ENCODE results near the gene CLASRP. TPM values are rescaled to one million over a fixed set of nuclear protein-coding genes. Genes with fewer than 3 reads are reported as not detected.

The CLASRP gene
- total RNA-seq, 2 donors from 2014 or later: 67.1 to 90.3 TPM

DNA sequence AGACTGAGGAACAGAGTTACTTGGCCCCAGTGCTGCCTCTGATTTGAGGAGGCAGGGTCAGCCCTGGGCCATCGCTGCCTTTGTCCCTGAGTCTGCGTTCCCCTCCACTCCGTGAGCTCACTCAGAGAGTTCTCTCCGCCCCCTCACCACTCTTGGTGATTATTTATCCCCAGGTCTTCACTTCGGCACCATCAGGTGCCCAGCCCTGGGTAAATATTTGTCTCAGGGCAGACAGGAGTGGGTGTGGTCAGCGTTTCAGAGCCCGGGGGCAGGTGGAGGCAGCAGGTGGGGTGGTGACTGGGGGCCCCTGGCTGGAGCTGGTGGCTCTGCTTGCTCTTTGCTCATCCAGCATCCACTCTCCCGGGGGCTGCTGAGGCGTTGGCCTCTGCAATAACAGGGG is 74.8 kb downstream of the CLASRP start:
- H3K27ac ChIP-seq (ENCODE audit: low read depth, low read length): no peak overlapping the region
- H3K9me3 Mint-ChIP-seq: no peaks in the 10 kb centered on the region
- WGBS, 2 experiments (ENCODE audit: insufficient coverage in 1 of 2, insufficient read length in 1 of 2): 75 to 80% methylated on average over 6 to 9 of the region's 9 CpGs
- peaks cover 3% of the 10 kb centered on the region for H3K36me3 ChIP-seq (ENCODE audit: control insufficient read depth, insufficient read depth, low read length)
- DNase-seq: no peak
- no peak overlapping the region for H3K9ac ChIP-seq (ENCODE audit: extremely low read depth, low read length, poor library complexity, severe bottlenecking)
- no peak overlapping the region for H3K27ac Mint-ChIP-seq
- TF ChIP-seq CTCF (conservative IDR thresholded peaks at IDR 0.05): no peak
- no peak overlapping the region for H3K4me3 Mint-ChIP-seq
- no peaks in the 10 kb centered on the region for H3K27me3 Mint-ChIP-seq (ENCODE audit: insufficient read depth)
- H3K36me3 Mint-ChIP-seq (ENCODE audit: low read depth): peaks cover 2% of the 10 kb centered on the region
- H3K27me3 ChIP-seq (ENCODE audit: control insufficient read depth, insufficient read depth, low read length, poor library complexity, severe bottlenecking): no peaks in the 10 kb centered on the region
- no peaks in the 10 kb centered on the region for H3K9me3 ChIP-seq (ENCODE audit: control insufficient read depth, low read length)
- H3K4me1 ChIP-seq (ENCODE audit: control insufficient read depth, insufficient read depth, low read length): peaks cover 5% of the 10 kb centered on the region
- H3K4me3 ChIP-seq (ENCODE audit: low read length): no peak overlapping the region
- peaks cover 23% of the 10 kb centered on the region for H3K4me1 Mint-ChIP-seq

- Histone ChIP-seq H3K27me3 (ENCODE audit: control insufficient read depth, insufficient read depth, low read length, poor library complexity, severe bottlenecking) (no peaks in the 10 kb centered on the region), H3K4me3 (ENCODE audit: low read length) (no peak overlapping the region), H3K4me1 (ENCODE audit: control insufficient read depth, insufficient read depth, low read length) (peaks cover 5% of the 10 kb centered on the region), H3K9ac (ENCODE audit: extremely low read depth, low read length, poor library complexity, severe bottlenecking) (no peak overlapping the region), H3K27ac (ENCODE audit: low read depth, low read length) (no peak overlapping the region), H3K36me3 (ENCODE audit: control insufficient read depth, insufficient read depth, low read length) (no peaks in the 10 kb centered on the region), H3K9me3 (ENCODE audit: control insufficient read depth, low read length) (no peaks in the 10 kb centered on the region)
- Mint-ChIP-seq H3K4me3 (no peak overlapping the region), H3K9me3 (no peaks in the 10 kb centered on the region), H3K4me1 (peaks cover 23% of the 10 kb centered on the region), H3K36me3 (ENCODE audit: low read depth) (peaks cover under 1% of the 10 kb centered on the region), H3K27ac (no peak overlapping the region), H3K27me3 (ENCODE audit: insufficient read depth) (no peaks in the 10 kb centered on the region)
- DNase-seq: no peak
- 92 to 100% methylated on average over 4 of the region's 4 CpGs for WGBS, 2 experiments (ENCODE audit: insufficient coverage in 1 of 2, insufficient read length in 1 of 2)
- no peak for TF ChIP-seq CTCF (conservative IDR thresholded peaks at IDR 0.05)
These were observed 75.3 kb downstream of the CLASRP start for GRCh38 chr19:45114116-45114515.

- Mint-ChIP-seq H3K9me3 (no peaks in the 10 kb centered on the region), H3K27ac (no peak overlapping the region), H3K4me1 (peaks cover 23% of the 10 kb centered on the region), H3K4me3 (no peak overlapping the region), H3K36me3 (ENCODE audit: low read depth) (peaks cover 5% of the 10 kb centered on the region), H3K27me3 (ENCODE audit: insufficient read depth) (no peaks in the 10 kb centered on the region)
- H3K36me3 ChIP-seq (ENCODE audit: control insufficient read depth, insufficient read depth, low read length): no peaks in the 10 kb centered on the region
- peaks cover 5% of the 10 kb centered on the region for H3K4me1 ChIP-seq (ENCODE audit: control insufficient read depth, insufficient read depth, low read length)
- H3K27ac ChIP-seq (ENCODE audit: low read depth, low read length): no peak overlapping the region
- no peak for TF ChIP-seq CTCF (conservative IDR thresholded peaks at IDR 0.05)
- DNase-seq: no peak
- 95% methylated on average over 20 to 21 of the region's 21 CpGs for WGBS, 2 experiments (ENCODE audit: insufficient coverage in 1 of 2, insufficient read length in 1 of 2)
- H3K27me3 ChIP-seq (ENCODE audit: control insufficient read depth, insufficient read depth, low read length, poor library complexity, severe bottlenecking): no peaks in the 10 kb centered on the region
- H3K9me3 ChIP-seq (ENCODE audit: control insufficient read depth, low read length): no peaks in the 10 kb centered on the region
- H3K4me3 ChIP-seq (ENCODE audit: low read length): no peak overlapping the region
- H3K9ac ChIP-seq (ENCODE audit: extremely low read depth, low read length, poor library complexity, severe bottlenecking): no peak overlapping the region
These were observed 77.2 kb downstream of the CLASRP start for GRCh38 chr19:45115809-45116615.

Measured in endodermal cell (in vitro differentiated cells).